GM21381 (cell line): ENCODE data around the gene PTGDS.

Experiments used
- ATAC-seq: cut with Tn5 transposase; IDR thresholded peaks from one replicate; pipeline ENCODE4 v1.9.1; 2021; ENCODE audit warnings: mild to moderate bottlenecking, moderate library complexity; ENCODE audit not compliant: unreplicated experiment

Gene PTGDS

DNA sequence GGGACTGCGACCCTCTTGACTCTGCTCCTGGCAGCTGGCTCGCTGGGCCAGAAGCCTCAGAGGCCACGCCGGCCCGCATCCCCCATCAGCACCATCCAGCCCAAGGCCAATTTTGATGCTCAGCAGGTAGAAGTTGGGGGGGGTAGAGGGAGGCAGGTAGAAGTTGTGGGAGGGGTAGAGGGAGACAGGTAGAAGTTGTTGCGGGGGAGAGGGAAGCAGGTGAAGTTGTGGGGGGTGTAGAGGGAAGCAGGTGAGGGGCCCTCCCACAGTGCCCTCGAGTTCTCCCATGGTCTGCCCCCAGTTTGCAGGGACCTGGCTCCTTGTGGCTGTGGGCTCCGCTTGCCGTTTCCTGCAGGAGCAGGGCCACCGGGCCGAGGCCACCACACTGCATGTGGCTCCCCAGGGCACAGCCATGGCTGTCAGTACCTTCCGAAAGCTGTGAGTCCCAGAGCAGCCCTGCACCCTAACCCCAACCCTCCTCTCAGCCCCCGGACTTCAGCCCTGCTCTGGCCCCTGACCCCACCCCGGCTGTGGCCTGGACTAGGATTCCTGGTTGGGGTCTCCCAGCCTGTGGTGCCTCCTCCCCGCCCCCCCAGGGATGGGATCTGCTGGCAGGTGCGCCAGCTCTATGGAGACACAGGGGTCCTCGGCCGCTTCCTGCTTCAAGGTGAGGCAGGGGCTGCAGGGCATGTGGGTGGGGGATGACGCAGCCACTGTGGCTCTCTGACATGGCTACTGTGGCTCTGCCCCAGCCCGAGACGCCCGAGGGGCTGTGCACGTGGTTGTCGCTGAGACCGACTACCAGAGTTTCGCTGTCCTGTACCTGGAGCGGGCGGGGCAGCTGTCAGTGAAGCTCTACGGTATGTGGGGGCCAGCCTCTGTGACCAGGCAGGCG, 31.7 kb upstream of the PTGDS start:
- ATAC-seq, result no peak

GRCh38 chr9:136946228-136947027, 30.9 kb upstream of the PTGDS start:
- ATAC-seq, result no peak

DNA sequence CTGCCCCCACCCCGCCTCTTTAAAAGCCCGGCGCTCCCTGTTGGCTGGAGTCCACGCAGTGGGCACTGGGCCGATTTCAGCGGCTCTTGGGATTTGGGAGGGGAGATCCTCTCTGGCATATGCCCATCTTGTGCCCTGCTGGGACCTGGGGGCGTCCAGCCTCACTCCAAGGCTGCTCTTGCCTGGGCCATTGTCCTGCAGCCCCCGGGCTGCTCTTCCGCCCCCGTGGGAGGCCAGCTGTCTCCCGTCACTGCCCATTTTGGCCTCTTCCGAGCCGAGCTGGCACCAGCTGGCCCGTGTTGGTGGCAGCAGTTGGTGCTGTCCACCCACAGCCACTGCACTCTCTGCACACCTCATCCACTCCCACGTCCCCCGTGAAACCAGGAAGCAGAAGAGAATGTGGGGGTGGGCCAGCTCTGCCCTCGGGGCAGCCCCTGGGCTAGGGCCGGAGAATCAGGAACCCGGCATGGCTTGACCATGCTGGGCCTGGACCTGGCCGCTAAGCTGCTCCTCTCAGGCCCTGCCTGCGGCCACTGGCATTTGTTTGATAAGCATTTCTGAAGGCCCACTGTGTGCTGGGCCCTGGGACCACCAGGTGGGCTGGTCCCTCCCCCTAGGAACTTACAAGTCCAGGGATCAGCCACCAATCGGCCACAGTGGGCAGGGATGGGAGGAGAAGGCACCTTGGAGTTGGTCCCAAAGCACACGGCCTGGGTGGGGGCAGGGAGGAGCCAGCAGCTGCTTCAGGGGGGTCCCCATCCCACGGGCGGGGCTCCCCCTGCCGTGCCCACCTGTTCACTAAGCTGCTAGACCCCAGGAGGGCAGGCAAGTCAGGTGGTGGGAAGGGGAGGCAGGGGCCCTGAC, 30.0 kb upstream of the PTGDS start:
- ATAC-seq, result no peak

- ATAC-seq, result no peak
Measured at GRCh38 chr9:136947955-136948510, 29.3 kb upstream of the PTGDS start.

GRCh38 chr9:136949239-136949816, 28.0 kb upstream of the PTGDS start:
- ATAC-seq, result no peak

- ATAC-seq, result peak; percentile 78
Measured at GRCh38 chr9:136949817-136950655, 27.3 kb upstream of the PTGDS start.

- ATAC-seq, result no peak
Measured at GRCh38 chr9:136950656-136951276, 26.5 kb upstream of the PTGDS start.

GRCh38 chr9:136951541-136952320, 25.6 kb upstream of the PTGDS start, which contains the start of gene LCN12:
LCN12 (plus strand) TSS chr9:136952273; CDS start chr9:136952328, 55 bp downstream.
- no peak for ATAC-seq

- ATAC-seq, result no peak
Measured at GRCh38 chr9:136952321-136952850, 24.9 kb upstream of the PTGDS start.

DNA sequence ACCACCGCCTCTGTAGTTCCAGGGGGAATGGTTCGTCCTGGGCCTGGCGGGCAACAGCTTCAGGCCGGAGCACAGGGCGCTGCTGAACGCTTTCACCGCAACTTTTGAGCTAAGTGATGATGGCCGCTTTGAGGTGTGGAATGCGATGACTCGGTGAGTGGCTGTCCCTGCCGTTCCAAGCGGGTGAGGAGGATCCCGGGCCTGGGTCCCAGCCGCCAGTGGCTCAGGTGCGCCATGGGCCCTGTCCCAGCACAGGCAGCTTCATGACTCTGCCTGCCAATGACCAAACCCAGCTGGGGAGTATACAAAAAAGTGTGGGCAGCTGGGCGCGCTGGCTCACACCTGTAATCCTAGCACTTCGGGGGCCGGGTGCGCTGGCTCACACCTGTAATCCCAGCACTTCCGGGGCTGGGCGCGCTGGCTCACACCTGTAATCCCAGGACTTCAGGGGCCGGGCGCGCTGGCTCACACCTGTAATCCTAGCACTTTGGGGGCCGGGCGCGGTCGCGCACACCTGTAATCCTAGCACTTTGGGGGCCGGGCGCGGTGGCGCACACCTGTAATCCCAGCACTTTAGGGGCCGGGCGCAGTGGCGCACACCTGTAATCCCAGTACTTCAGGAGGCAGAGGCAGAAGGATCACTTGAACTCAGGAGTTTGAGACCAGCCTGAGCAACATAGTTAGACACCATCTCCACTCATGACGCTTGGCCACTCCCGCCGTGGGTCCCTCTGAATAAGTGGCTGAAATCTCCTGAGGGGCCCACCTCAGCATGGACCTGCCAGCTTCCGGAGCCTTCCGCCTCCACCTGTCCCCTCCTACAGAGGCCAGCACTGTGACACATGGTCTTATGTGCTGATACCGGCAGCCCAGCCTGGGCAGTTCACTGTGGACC, 24.2 kb upstream of the PTGDS start:
- ATAC-seq, result no peak

GRCh38 chr9:136953771-136954269, 23.5 kb upstream of the PTGDS start:
- no peak for ATAC-seq

DNA sequence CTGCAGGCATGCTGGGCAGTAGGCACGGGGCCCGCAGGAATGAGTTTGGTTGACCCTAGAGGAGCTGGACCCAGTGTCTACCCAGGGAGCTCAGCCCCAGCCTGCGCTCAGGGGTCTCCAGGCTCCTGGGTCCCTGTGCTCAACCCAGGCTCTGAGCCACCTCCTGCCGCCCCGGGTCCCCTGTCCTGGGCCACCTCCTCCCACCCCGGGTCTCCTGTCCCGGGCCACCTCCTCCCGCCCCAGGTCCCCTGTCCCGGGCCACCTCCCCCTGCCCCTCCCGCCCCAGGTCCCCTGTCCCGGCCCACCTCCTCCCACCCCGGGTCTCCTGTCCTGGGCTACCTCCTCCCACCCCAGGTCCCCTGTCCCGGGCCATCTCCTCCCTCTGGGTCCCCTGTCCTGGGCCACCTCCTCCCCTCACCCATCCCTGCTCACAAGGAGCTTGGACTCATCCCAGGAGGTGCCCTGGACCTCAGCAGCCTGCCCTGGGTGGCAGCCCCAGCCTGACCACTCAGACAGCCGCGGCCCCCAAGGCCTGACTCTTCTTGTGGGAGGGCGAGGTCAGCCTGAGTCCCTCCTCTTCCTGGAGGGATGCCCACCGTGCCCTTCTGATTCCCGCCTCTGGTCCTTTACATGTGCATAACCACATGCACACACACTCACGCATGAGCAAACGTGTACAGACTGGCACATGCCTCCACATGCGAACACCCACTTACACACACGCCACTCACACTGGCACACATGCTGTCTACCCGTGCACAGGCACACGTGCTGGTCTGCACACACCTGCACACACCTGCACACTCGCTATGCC, 22.8 kb upstream of the PTGDS start:
- no peak for ATAC-seq

DNA sequence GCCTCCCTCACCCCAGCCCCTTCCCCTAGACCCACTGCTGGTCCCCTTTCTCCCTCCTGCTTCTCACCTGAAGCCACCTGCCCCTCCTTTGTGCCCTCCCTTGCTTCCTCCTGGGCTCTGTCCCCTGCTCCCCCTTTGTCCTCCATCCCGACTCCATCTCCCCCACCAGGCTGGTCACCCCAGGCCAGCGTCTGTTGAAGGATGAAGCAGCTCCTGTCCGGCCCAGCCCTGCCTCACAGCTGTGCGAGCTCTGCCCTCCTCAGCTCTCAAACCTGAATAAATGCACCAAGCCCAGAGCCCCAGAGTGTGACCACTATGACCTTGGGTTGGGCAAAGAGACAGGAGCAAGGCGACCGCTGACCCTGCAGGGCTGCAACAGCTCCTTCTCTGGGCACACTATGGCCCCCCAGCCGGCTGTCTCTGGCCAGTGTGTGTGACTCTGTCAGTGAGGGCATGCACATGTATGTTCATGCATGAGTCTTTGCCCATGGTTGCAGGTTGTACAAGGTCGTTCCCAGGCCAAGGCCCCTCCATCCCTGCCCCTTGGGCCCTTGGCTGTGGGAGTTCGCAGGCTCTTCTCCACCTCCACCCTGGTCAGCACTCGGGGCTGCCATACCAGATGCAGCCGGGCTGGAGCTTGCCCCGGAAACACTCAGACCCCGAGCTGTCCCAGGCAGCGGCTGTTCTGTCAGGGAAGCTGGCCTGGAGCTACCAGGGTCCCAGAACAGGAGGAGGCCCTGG, 21.9 kb upstream of the PTGDS start:
- no peak for ATAC-seq

GRCh38 chr9:136955943-136956335, 21.4 kb upstream of the PTGDS start:
- ATAC-seq, result no peak

DNA sequence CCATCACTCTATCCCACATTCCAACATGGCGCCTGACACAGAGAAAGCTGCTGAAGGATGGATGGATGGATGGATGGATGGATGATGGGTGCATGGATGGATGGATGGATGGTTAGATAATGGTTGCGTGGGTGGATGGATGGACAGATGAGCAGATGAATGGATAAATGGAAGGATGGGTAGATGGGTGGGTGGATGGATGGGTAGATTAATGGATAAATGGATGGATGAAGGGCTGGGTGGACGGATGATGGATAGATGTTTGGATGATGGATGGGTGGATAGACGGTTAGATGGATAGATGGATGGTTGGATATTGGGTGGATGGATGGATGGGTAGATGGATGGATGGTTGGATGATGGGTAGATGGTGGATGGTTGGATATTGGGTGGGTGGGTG, 20.7 kb upstream of the PTGDS start:
- ATAC-seq, result no peak
